OCI-LY3 (cell line): ENCODE results near the gene SLC51A.

Experiments used
- H2AFZ ChIP-seq: fragments of 200-600, 300-600 bp; shearing (Covaris generic); 2 replicates; pipeline ENCODE4 v1.6.0; 2014; ENCODE audit warnings: antibody characterized with exemption, low read depth, low read length
- H3K27ac ChIP-seq: fragments of 200-600, 300-600 bp; sonication (generic); 2 replicates; pipeline ENCODE4 v1.5.1; 2014; ENCODE audit warnings: mild to moderate bottlenecking, low read length, moderate library complexity, mixed read lengths
- H3K27me3 ChIP-seq: fragments of 200-600, 300-600 bp; sonication (generic); 2 replicates; pipeline ENCODE4 v1.6.1; 2014; ENCODE audit warnings: low read depth, low read length, mixed read lengths
- H3K36me3 ChIP-seq: fragments of 200-600, 300-600 bp; sonication (generic); replicated peaks from 2 replicates; pipeline ENCODE3; 2014; ENCODE audit warnings: low read depth, low read length, mixed read lengths
- H3K4me1 ChIP-seq: fragments of 300-600, 200-600 bp; sonication (generic); 2 replicates; pipeline ENCODE4 v1.6.1; 2014; ENCODE audit warnings: low read length, mixed read lengths
- H3K4me2 ChIP-seq: fragments of 200-600, 300-600 bp; sonication (generic); 2 replicates; pipeline ENCODE4 v1.6.1; 2014; ENCODE audit warnings: low read length, mixed read lengths
- H3K4me3 ChIP-seq: fragments of 300-600, 200-600 bp; sonication (generic); 2 replicates; pipeline ENCODE4 v1.5.1; 2014; ENCODE audit warnings: antibody characterized with exemption, mild to moderate bottlenecking, low read length, moderate library complexity
- H3K79me2 ChIP-seq: fragments of 300-600, 200-600 bp; shearing (Covaris generic); 2 replicates; pipeline ENCODE4 v1.6.1; 2014; ENCODE audit warnings: mild to moderate bottlenecking, low read length, mixed read lengths
- H3K9ac ChIP-seq: fragments of 300-600, 200-600 bp; shearing (Covaris generic); 2 replicates; pipeline ENCODE4 v1.6.0; 2014; ENCODE audit warnings: mild to moderate bottlenecking, low read length, moderate library complexity
- H3K9me3 ChIP-seq: fragments of 200-600, 300-600 bp; shearing (Covaris generic); 2 replicates; pipeline ENCODE4 v1.6.1; 2014; ENCODE audit warnings: low read length, mixed read lengths; ENCODE audit not compliant: insufficient read depth
- H4K20me1 ChIP-seq: fragments of 200-600, 300-600 bp; sonication (generic); 2 replicates; pipeline ENCODE4 v1.6.1; 2016; ENCODE audit warnings: low read length, mixed read lengths; ENCODE audit not compliant: insufficient read depth
- CTCF ChIP-seq: fragments of 200-600, 300-600 bp; sonication (generic); IDR thresholded peaks from 2 replicates; pipeline ENCODE4 v1.5.1; 2014; ENCODE audit warnings: antibody characterized with exemption, low read length, low read depth
- EZH2phosphoT487 ChIP-seq: fragments of 200-600 bp; shearing (Covaris generic); IDR thresholded peaks from 2 replicates; pipeline ENCODE4 v1.6.1; 2018; ENCODE audit warnings: antibody characterized with exemption, mixed run types, low read depth

The SLC51A gene

GRCh38 chr3:196198081-196198675, 18.2 kb upstream of the SLC51A start:
- no peaks in the 10 kb centered on the region for H3K36me3 ChIP-seq
- no peak overlapping the region for H2AFZ ChIP-seq
- H3K27ac ChIP-seq: no peak overlapping the region
- H3K4me2 ChIP-seq: no peak overlapping the region
- peaks cover 9% of the 10 kb centered on the region; the same call in 1 of the 2 replicates for H3K79me2 ChIP-seq
- no peaks in the 10 kb centered on the region for H3K27me3 ChIP-seq
- H3K9ac ChIP-seq: no peak overlapping the region
- H4K20me1 ChIP-seq: no peaks in the 10 kb centered on the region
- H3K4me1 ChIP-seq: peaks cover 32% of the 10 kb centered on the region
- TF ChIP-seq CTCF (no peak), EZH2phosphoT487 (no peak)
- no peak overlapping the region for H3K4me3 ChIP-seq
- no peaks in the 10 kb centered on the region for H3K9me3 ChIP-seq

DNA sequence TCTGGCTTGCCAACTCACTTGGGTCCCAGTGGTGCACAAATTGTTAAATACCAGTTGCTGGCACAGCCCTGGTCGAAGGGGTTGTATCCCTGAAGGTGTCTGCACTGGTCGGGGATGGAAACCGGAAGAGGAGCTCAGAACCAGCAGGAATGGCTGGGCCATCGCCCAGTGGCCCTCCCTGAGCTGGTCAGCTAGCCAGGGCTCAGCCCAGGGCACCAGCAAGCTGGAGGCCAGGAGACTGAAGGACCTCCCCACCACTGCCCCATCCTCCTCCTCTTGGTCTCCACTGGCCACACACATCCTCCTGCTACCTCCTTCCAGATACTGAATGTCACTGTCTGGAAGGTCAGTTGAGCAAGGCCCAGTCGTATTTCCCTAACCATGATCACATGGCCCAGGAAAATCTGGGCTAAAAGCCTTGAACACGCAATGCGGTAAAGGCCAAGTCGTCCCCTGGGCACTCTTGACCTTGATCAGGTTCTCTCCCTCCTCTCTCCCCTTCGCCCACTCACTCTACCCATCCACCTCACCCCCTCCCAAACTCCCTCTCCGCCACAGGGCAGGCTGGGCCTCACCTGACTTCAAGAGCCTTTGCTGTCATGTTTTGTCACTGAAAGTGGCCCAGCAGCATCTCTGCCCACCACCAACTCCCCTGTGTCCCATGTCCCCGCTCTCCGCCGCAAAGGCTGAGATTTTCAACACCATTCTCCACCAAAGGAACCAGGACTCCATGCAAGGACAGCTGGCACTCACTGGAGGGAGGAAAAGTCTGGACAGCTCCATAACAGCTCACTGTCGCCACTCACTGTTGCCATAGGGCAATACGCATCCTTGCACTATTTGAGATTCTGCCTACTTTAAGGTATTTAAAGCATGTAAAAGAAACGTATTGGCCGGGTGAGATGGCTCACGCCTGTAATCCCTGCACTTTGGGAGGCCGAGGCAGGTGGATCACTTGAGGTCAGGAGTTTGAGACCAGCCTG, 17.3 kb upstream of the SLC51A start:
- H2AFZ ChIP-seq: no peak overlapping the region

DNA sequence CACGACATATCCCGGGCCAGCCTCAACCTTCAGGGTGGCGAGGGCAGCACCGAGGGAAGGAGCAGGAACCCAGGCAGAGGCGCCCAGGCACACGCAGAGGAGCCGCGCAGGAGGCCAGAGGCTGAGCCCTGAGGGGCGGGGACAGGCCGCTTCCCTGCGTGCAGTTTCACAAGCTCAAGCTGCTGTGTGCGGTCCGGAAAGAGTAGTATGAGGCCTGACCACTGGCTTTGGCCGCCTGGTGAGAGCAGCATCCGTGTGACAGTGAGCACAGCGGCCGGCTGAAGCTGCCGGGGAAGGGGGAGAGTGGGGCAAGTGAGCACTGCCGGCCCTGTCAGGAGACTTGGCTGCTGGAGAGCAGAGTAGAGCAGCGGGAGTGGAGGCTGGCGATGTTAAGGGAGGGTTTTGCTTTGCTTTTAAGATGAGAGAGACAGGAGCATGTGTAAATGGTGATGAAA, 13.8 kb upstream of the SLC51A start:
- H3K27me3 ChIP-seq: peaks cover 14% of the 10 kb centered on the region; the same call in 1 of the 2 replicates
- H3K9ac ChIP-seq: no peak overlapping the region
- H3K4me3 ChIP-seq: no peak overlapping the region
- no peak for TF ChIP-seq CTCF
- TF ChIP-seq EZH2phosphoT487: no peak
- no peak overlapping the region for H2AFZ ChIP-seq
- H3K4me2 ChIP-seq: no peak overlapping the region
- no peaks in the 10 kb centered on the region for H3K9me3 ChIP-seq
- H3K27ac ChIP-seq: no peak overlapping the region
- no peaks in the 10 kb centered on the region for H3K36me3 ChIP-seq
- H4K20me1 ChIP-seq: no peaks in the 10 kb centered on the region
- H3K4me1 ChIP-seq: 0 out of 2 replicates have a peak, but pooled peaks cover 3% of the 10 kb centered on the region
- no peaks in the 10 kb centered on the region for H3K79me2 ChIP-seq

More for the DNA sequence above, 17.3 kb upstream of the SLC51A start:
- Histone ChIP-seq H3K9ac (no peak overlapping the region), H3K27ac (no peak overlapping the region), H4K20me1 (no peaks in the 10 kb centered on the region), H3K27me3 (peaks cover 5% of the 10 kb centered on the region; the same call in 1 of the 2 replicates), H3K4me2 (no peak overlapping the region), H3K4me3 (no peak overlapping the region), H3K36me3 (no peaks in the 10 kb centered on the region), H3K9me3 (no peaks in the 10 kb centered on the region), H3K79me2 (no peaks in the 10 kb centered on the region; the same call in 1 of the 2 replicates), H3K4me1 (peaks cover 26% of the 10 kb centered on the region)
- no peak for TF ChIP-seq EZH2phosphoT487
- peak; percentile 54 for TF ChIP-seq CTCF

DNA sequence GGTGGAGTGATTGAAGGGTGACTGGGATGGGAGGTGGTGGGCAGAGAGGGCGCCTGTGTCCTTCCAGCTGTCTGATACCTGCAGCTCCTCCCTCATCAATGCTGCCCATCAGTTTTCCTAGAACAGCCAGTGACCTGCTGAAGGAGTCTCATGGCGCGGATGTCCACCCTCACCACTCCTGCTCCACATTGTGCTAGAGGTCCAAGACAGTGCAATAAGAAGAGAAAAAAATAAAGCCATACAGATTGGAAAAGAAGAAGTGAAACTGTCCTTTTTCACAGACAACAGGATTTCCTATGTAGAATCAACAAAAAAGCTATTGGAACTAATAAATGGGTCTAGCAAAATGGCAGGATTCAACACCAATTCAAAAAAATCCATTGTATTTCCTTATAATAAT, 12.5 kb upstream of the SLC51A start:
- no peaks in the 10 kb centered on the region for H4K20me1 ChIP-seq
- TF ChIP-seq CTCF (no peak), EZH2phosphoT487 (no peak)
- H3K27me3 ChIP-seq: peaks cover 14% of the 10 kb centered on the region; the same call in 1 of the 2 replicates
- no peaks in the 10 kb centered on the region for H3K36me3 ChIP-seq
- H3K9me3 ChIP-seq: no peaks in the 10 kb centered on the region
- 0 out of 2 replicates have a peak, but pooled peaks cover 3% of the 10 kb centered on the region for H3K4me1 ChIP-seq
- H3K79me2 ChIP-seq: no peaks in the 10 kb centered on the region
- H3K27ac ChIP-seq: no peak overlapping the region
- no peak overlapping the region for H3K9ac ChIP-seq
- no peak overlapping the region for H2AFZ ChIP-seq
- no peak overlapping the region for H3K4me3 ChIP-seq
- no peak overlapping the region for H3K4me2 ChIP-seq
